Ovary (tissue), 3 donors: ENCODE data around the gene ZNF234.

ENCODE experiments used
- CTCF ChIP-seq, 3 donors: fragments of 450-650 bp in 2 of 3; fragments of 200-600 bp in 1 of 3; IDR thresholded peaks; one replicate each; pipeline versions ENCODE4 v1.5.1 to v1.8.0; 2016 to 2022; ENCODE audit warnings: antibody characterized with exemption in 3 of 3, mild to moderate bottlenecking in 1 of 3
- POLR2A ChIP-seq: fragments of 450-650 bp; IDR thresholded peaks from one replicate; pipeline ENCODE4 v1.6.1; 2017; ENCODE audit warnings: antibody characterized with exemption, mild to moderate bottlenecking, moderate library complexity
- donor health status: DM: no; HTN: no; CAD: no.

- TF ChIP-seq CTCF (IDR thresholded peaks at IDR 0.05) (no peak), POLR2A (no peak)
Observed at GRCh38 chr19:44176590-44176989, 35.2 kb downstream of the ZNF234 start.
